Effector memory CD4-positive, alpha-beta T cell (primary cell): Measurements from ENCODE around the gene CT83.

Experiments
- DNase-seq, 3 donors: peaks; one replicate each; pipeline ENCODE4 v3.0.0-alpha.2; 2020
- H3K27ac ChIP-seq: 2 replicates; pipeline ENCODE4 v1.7.0; 2013; ENCODE audit warnings: mild to moderate bottlenecking, low read length, moderate library complexity; ENCODE audit not compliant: insufficient read depth, poor library complexity, severe bottlenecking
- H3K27me3 ChIP-seq: replicated peaks from 2 replicates; pipeline ENCODE4 v1.7.0; 2013; ENCODE audit warnings: mild to moderate bottlenecking, low read length; ENCODE audit not compliant: insufficient read depth, control insufficient read depth, poor library complexity, severe bottlenecking
- H3K36me3 ChIP-seq: 2 replicates; pipeline ENCODE4 v1.7.0; 2013; ENCODE audit warnings: mild to moderate bottlenecking, low read length, moderate library complexity; ENCODE audit not compliant: control insufficient read depth, insufficient read depth
- H3K4me1 ChIP-seq: 2 replicates; pipeline ENCODE4 v1.7.0; 2013; ENCODE audit warnings: low read length, mild to moderate bottlenecking; ENCODE audit not compliant: control insufficient read depth, insufficient read depth, poor library complexity, severe bottlenecking
- H3K4me3 ChIP-seq: 2 replicates; pipeline ENCODE4 v1.7.0; 2013; ENCODE audit warnings: low read length, low read depth, mild to moderate bottlenecking; ENCODE audit not compliant: insufficient read depth, poor library complexity, severe bottlenecking
- H3K9me3 ChIP-seq: 2 replicates; pipeline ENCODE4 v1.7.0; 2013; ENCODE audit warnings: mild to moderate bottlenecking, low read length, moderate library complexity; ENCODE audit not compliant: control insufficient read depth

Gene CT83

GRCh38 chrX:116417214-116417613, 45.6 kb downstream of the CT83 start:
- H3K9me3 ChIP-seq, result no peaks in the 10 kb centered on the region
- H3K36me3 ChIP-seq, result no peaks in the 10 kb centered on the region
- no peaks in the 10 kb centered on the region for H3K27me3 ChIP-seq
- H3K4me3 ChIP-seq, result no peak overlapping the region
- no peaks in the 10 kb centered on the region for H3K4me1 ChIP-seq
- H3K27ac ChIP-seq, result no peak overlapping the region
- no peak for DNase-seq

- H3K27me3 ChIP-seq, result no peaks in the 10 kb centered on the region
- H3K9me3 ChIP-seq, result no peaks in the 10 kb centered on the region
- H3K4me3 ChIP-seq, result no peak overlapping the region
- no peak overlapping the region for H3K27ac ChIP-seq
- no peaks in the 10 kb centered on the region for H3K4me1 ChIP-seq
- DNase-seq, result no peak
- H3K36me3 ChIP-seq, result no peaks in the 10 kb centered on the region
Measured at GRCh38 chrX:116413273-116413672, 49.5 kb downstream of the CT83 start.
